Measurements from ENCODE around the gene GEMIN7.

- no peak for TF ChIP-seq CTCF (IDR thresholded peaks at IDR 0.05; ENCODE audit: low read depth, low read length)
- TF ChIP-seq MAX (IDR thresholded peaks at IDR 0.05; ENCODE audit: low read depth, low read length): no peak
These were observed 11.5 kb downstream of the GEMIN7 start for GRCh38 chr19:45090606-45091005.

Measured in NB4 (cell line).